Activated CD8-positive, alpha-beta T cell treated with anti-CD3 and anti-CD28 coated beads, Interleukin-2, amount 10 ng/mL, durations not matched to agents 7 days and 5 days (primary cell): ENCODE data around the gene C1orf53. TPM values are rescaled to one million over a fixed set of nuclear protein-coding genes. Genes with fewer than 3 reads are reported as not detected.
"Not testable (repeated sequence)": the region's sequence is repeated elsewhere in the genome, so short reads cannot be mapped to it uniquely, and the experiment has no call there.

Source experiments
- ATAC-seq: fragments of 150-1000 bp; cut with Tn5 transposase; one replicate; pipeline ENCODE4 v1.10.0; 2021; ENCODE audit warnings: moderate library complexity
- CTCF ChIA-PET: fragments of 350-600 bp; sonication (Branson Sonifier 250); formaldehyde crosslinking; loops from one replicate; lab custom pipeline; 2021; ENCODE audit warnings: antibody characterized with exemption; lab: Charles Lee
- POLR2A ChIA-PET: fragments of 350-600 bp; sonication (Branson Sonifier 250); formaldehyde crosslinking; loops from one replicate; lab custom pipeline; 2021; ENCODE audit warnings: antibody characterized with exemption; lab: Charles Lee
- DNase-seq: peaks from one replicate; pipeline ENCODE4 v3.0.0-alpha.2; 2020
- H3K27ac Mint-ChIP-seq: one replicate; pipeline ENCODE4 v1.8.0; 2021; ENCODE audit warnings: mild to moderate bottlenecking, mixed read lengths
- H3K27me3 Mint-ChIP-seq: one replicate; pipeline ENCODE4 v1.8.0; 2021; ENCODE audit warnings: low read depth, mixed read lengths
- H3K36me3 Mint-ChIP-seq: one replicate; pipeline ENCODE4 v1.8.0; 2021; ENCODE audit warnings: low read depth, mixed read lengths
- H3K4me1 Mint-ChIP-seq: one replicate; pipeline ENCODE4 v1.8.0; 2021; ENCODE audit warnings: low read depth, mixed read lengths
- H3K4me3 Mint-ChIP-seq: one replicate; pipeline ENCODE4 v1.8.0; 2021; ENCODE audit warnings: mild to moderate bottlenecking, mixed read lengths
- H3K9me3 Mint-ChIP-seq: one replicate; pipeline ENCODE4 v1.8.0; 2022; ENCODE audit warnings: mixed read lengths; ENCODE audit not compliant: insufficient read depth
- total RNA-seq, 2 experiments: library from RNA; stranded (reverse); gene quantifications; one replicate each; pipeline ENCODE4 v1.2.3, GENCODE V29; 2021

Gene C1orf53
- total RNA-seq, 2 experiments from 2014 or later: 0.68 to 0.97 TPM

DNA sequence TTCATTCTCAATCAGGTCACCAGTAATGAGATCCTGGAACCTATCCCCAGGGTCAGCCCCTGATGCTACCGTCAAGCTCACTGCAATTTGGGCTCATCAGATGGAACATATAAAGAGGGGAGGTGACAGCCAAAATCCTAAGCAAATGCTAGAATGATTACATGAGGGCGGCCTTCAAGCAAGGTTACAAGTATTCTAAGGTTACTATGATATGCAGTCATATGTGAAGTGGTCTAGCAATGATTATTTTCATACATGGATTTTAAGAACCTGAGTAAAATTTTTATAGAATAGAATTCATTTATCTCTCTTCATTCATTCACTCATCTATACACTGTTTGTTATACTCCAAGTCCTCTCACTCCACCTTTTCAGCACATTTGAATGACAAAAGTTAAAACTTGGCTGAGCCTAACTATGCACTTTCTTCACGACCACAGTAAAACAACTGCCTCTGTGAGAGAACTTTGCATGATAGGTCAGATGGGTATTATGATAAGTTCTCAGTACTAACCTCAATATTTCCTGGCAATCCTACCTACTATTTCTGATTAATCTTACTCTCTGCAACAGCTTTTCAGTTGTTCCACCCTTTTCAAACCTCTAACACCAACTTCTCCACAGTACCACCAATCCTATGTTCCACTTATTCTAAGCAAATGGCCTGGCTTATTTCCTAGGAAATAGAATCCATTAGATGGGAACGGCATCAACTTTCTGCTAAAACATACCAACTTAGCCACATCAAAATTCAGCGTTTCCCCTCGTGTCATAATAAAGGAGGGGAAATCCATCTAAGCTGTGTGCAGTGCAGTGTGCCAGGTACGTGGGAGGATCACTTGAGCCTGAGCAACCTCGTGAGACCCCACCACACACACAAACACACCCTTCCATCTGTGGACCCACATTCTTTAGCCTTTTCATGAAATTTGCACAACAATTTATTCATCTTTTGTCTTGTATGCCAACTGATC is 46.8 kb downstream of the C1orf53 start:
- ATAC-seq (peak; percentile 90), DNase-seq (peak; percentile 36)
- Mint-ChIP-seq H3K27ac (peak overlapping the region; percentile 92), H3K4me1 (peaks cover 42% of the 10 kb centered on the region), H3K36me3 (peaks cover 28% of the 10 kb centered on the region), H3K27me3 (no peaks in the 10 kb centered on the region), H3K4me3 (peak overlapping the region; percentile 56), H3K9me3 (peaks cover 16% of the 10 kb centered on the region)
- POLR2A ChIA-PET: no interaction called here
- CTCF ChIA-PET: interaction anchor here (0.9 to 1.2 kb wide), 2 partner anchors 66 to 139 kb away, joined by 3 read pairs; no protein-coding TSS in a partner anchor

DNA sequence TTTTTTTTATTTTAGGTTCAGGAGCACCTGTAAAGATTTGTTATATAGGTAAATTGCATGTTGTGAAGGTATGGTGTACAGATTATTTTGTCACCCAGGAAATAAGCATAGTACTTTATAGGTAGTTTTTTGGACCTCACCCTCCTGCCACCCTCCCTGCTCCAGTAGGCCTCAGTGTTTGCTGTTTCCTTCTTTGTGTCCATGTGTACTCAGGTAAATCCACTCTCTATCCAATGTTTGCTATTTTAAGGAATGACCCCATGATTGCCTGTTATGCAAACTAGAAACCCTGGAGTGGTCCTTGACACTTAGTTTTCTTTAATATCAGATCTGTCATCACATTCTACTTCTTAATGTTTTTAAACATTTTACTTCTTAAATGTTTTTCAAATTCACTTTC is 48.7 kb downstream of the C1orf53 start:
- Mint-ChIP-seq H3K4me1 (peaks cover 48% of the 10 kb centered on the region), H3K27me3 (no peaks in the 10 kb centered on the region), H3K27ac (no peak overlapping the region), H3K9me3 (peaks cover 13% of the 10 kb centered on the region), H3K36me3 (peaks cover 25% of the 10 kb centered on the region), H3K4me3 (no peak overlapping the region)
- POLR2A ChIA-PET: interaction anchor here (0.6 kb wide), 1 partner anchor 176 kb away, joined by 3 read pairs; the partner anchor contains the start of gene DENND1B
- DNase-seq (no peak), ATAC-seq (no peak)
- CTCF ChIA-PET: no interaction called here

GRCh38 chr1:197951617-197952175 is 49.3 kb downstream of the C1orf53 start:
- Mint-ChIP-seq H3K36me3 (peaks cover 25% of the 10 kb centered on the region), H3K27ac (no peak overlapping the region), H3K27me3 (no peaks in the 10 kb centered on the region), H3K9me3 (peaks cover 13% of the 10 kb centered on the region), H3K4me1 (peaks cover 48% of the 10 kb centered on the region), H3K4me3 (no peak overlapping the region)
- ChIA-PET CTCF (no interaction called here), POLR2A (no interaction called here)
- no peak for DNase-seq
- no peak for ATAC-seq

DNA sequence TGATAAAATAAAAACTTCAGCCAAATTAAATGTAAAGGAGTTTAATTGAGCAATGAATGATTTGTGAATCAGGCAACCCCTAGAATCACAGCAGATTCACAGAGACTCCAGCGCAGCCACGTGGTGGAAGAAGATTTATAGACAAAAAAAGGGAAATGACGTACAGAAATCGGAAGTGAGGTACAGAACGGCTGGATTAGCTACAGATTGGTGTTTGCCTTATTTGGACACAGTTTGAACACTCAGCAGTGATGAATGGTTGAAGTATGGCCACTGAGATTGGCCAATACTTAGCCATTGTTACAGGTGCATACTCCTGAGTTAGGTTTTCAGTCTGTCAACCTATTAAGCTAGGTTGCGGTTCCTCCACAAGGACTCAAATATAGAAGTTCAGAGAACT is 51.0 kb downstream of the C1orf53 start:
- DNase-seq, H3K27me3 Mint-ChIP-seq, POLR2A ChIA-PET, CTCF ChIA-PET, H3K4me3 Mint-ChIP-seq, ATAC-seq: not testable (repeated sequence)
- Mint-ChIP-seq H3K9me3 (peaks cover 13% of the 10 kb centered on the region), H3K27ac (peak overlapping the region; percentile 32), H3K4me1 (peaks cover 38% of the 10 kb centered on the region), H3K36me3 (peaks cover 19% of the 10 kb centered on the region)

DNA sequence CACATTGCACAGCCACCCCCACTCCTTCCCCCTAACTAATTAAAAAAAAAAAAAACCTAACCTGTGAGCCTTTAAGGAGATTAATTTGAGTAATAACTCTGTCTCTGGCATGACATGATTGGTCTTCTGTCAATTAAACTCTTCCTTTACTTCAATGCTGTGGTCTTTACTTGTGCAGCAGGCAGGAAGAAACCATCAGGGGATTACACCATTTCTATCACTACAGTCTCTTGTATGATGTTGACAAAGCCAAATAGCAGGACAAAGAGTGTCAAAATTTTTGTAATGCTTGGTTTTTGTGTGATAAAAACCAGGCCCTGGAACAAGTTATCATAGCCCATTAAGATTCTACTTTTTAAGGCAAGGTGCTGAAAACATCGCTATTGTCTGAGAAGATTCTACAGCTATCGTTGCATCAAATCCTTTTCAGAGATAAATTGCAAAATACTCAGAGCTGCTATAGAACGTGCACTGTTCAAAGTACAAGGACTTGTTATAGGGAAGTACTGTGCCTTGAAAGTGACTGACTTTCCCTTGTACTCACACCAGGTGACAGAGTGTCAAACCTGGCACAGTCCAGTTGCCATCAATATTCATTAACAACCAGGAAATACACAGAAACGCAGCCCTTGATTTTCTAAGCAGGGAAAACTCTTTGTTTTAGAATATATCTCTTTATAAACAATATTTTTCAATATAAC is 52.4 kb downstream of the C1orf53 start:
- peaks cover 3% of the 10 kb centered on the region for H3K27me3 Mint-ChIP-seq
- H3K4me1 Mint-ChIP-seq: peaks cover 24% of the 10 kb centered on the region
- no peak overlapping the region for H3K4me3 Mint-ChIP-seq
- ChIA-PET CTCF (no interaction called here), POLR2A (no interaction called here)
- H3K36me3 Mint-ChIP-seq: peaks cover 16% of the 10 kb centered on the region
- ATAC-seq (no peak), DNase-seq (no peak)
- H3K27ac Mint-ChIP-seq: no peak overlapping the region
- peaks cover 11% of the 10 kb centered on the region for H3K9me3 Mint-ChIP-seq

DNA sequence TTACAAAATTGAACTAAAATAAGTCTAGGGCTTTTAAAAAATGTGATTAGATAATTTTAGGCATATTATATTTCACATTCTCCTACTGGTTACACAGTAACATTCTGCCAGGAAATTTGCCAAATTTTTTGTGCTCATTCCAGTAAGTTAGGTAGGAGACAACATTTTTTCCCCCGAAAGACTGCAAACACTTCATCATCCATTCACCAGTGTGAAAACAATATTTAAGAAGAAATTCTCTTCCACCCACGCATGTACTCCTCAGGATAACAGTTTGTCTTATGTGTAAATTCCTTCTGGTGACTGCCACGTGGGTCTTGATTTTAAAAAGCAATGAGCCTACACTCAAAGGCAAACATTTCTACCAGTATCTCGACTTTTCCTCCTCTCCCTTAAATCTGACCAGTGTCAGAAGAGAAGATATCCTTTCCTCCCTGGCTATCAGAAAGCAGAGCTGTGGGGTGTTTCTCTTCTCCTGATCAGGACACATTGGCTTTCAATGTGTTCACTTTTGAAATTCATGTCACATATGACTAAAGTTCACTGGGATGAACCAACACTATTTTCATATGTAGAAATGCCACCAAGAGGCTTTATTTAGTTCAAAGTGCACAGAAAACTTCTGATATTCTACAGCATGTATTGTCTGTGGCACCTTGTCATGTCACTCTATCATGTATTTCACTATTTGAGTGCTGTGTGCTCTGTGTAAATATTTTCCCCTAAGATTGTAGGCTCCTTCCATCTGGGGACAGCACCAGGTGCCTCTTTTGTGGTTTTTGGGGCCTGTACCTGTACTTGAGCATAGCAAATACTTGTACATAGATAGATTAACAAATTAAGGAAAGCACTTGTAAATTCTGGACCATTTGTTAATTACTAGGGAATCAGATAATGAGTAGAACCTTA is 53.3 kb downstream of the C1orf53 start:
- H3K9me3 Mint-ChIP-seq: peaks cover 9% of the 10 kb centered on the region
- DNase-seq: no peak
- no peak overlapping the region for H3K27ac Mint-ChIP-seq
- no peak overlapping the region for H3K4me3 Mint-ChIP-seq
- peaks cover 19% of the 10 kb centered on the region for H3K4me1 Mint-ChIP-seq
- ATAC-seq: no peak
- CTCF ChIA-PET: no interaction called here
- POLR2A ChIA-PET: no interaction called here
- peaks cover 3% of the 10 kb centered on the region for H3K27me3 Mint-ChIP-seq
- H3K36me3 Mint-ChIP-seq: peaks cover 13% of the 10 kb centered on the region

Other genes starting within 250 kb of the C1orf53 start
- gene DENND1B, start 127.2 kb upstream of the C1orf53 start, total RNA-seq: 10 to 100 TPM; 22.5 to 27.9 TPM
- not detected for gene LHX9, start 14.7 kb downstream of the C1orf53 start, total RNA-seq